Measurements from ENCODE around the gene ATAT1.

- TF ChIP-seq POLR2AphosphoS5 (IDR thresholded peaks at IDR 0.05), result no peak
- TF ChIP-seq POLR2A (IDR thresholded peaks at IDR 0.05), result no peak
- TF ChIP-seq CTCF (IDR thresholded peaks at IDR 0.05), result no peak
These were observed 58.7 kb downstream of the ATAT1 start for GRCh38 chr6:30685157-30686008.

Measured in suprapubic skin (tissue), 4 donors.